C4-2B (cell line): ENCODE results near the gene RINL.

Source experiments
- H3K27ac ChIP-seq: fragments of 450-650 bp; 2 replicates; pipeline ENCODE4 v1.5.1; 2017
- ZFX ChIP-seq: fragments of 450-650 bp; IDR thresholded peaks from 2 replicates; pipeline ENCODE4 v1.6.1; 2017
- TF ChIP-seq, protein P1 (sequence below): fragments of 450-650 bp; conservative IDR thresholded peaks from 2 replicates; pipeline ENCODE4 v1.5.1; 2017; ENCODE audit warnings: mild to moderate bottlenecking

Gene RINL

GRCh38 chr19:38843175-38843758 is 34.8 kb downstream of the RINL start:
- TF ChIP-seq, protein P1, sequence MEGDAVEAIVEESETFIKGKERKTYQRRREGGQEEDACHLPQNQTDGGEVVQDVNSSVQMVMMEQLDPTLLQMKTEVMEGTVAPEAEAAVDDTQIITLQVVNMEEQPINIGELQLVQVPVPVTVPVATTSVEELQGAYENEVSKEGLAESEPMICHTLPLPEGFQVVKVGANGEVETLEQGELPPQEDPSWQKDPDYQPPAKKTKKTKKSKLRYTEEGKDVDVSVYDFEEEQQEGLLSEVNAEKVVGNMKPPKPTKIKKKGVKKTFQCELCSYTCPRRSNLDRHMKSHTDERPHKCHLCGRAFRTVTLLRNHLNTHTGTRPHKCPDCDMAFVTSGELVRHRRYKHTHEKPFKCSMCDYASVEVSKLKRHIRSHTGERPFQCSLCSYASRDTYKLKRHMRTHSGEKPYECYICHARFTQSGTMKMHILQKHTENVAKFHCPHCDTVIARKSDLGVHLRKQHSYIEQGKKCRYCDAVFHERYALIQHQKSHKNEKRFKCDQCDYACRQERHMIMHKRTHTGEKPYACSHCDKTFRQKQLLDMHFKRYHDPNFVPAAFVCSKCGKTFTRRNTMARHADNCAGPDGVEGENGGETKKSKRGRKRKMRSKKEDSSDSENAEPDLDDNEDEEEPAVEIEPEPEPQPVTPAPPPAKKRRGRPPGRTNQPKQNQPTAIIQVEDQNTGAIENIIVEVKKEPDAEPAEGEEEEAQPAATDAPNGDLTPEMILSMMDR: no peak
- TF ChIP-seq ZFX: no peak
- H3K27ac ChIP-seq: no peak overlapping the region

- H3K27ac ChIP-seq: no peak overlapping the region
- TF ChIP-seq, protein P1: no peak
Observed at GRCh38 chr19:38842439-38843174, 35.5 kb downstream of the RINL start.

- TF ChIP-seq ZFX: no peak
- TF ChIP-seq, protein P1: no peak
- no peak overlapping the region for H3K27ac ChIP-seq
Observed at GRCh38 chr19:38841787-38842438, 36.2 kb downstream of the RINL start.

DNA sequence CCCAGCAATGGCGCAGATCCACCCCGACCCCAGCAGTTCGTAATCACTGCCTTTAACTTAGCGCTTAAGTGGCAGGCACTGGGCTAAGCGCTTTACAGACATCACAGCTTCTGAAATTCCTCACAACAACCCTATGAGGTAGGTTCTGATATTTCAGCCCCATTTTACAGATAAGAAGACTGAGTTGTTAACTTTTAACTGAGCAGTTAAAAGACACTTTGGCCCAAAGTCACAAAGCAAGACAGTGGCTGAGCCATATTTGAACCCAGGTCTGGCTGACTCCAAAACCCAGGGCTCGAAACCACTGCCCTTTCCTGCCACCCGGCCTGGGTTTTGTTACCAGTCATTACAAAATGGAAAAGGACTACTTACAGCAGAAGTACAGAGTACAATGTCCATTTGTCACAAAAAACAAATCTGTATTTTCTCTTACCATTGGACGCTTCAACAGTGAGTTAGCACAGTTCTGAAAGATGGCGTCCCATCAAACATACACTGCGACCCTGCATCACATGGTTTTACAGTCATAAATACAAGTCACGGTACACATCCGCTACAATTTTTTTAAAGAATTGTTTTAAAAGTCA is 36.8 kb downstream of the RINL start:
- H3K27ac ChIP-seq: peak overlapping the region; percentile 98
- no peak for TF ChIP-seq ZFX
- TF ChIP-seq, protein P1: no peak

DNA sequence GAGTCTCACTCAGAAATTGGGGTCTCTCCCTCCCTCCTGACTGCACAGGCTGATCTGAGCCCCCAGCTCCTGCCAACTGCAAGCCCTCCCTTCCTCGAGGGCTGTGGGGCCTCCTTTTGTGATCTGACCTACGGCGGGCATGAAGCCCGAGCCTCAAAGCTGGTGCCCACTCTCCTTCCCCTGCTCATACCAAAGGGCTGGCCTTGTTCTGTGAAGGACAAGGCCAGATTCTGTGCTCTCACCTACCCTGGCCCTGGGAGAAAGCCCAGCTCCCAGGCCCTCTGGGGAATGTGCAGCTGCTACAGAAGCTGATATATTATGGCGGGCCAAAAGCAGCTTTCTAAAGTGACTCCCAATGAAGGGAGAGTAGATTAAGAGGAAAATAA is 37.5 kb downstream of the RINL start:
- peak overlapping the region; percentile 98 for H3K27ac ChIP-seq
- TF ChIP-seq, protein P1: no peak
- TF ChIP-seq ZFX: no peak

DNA sequence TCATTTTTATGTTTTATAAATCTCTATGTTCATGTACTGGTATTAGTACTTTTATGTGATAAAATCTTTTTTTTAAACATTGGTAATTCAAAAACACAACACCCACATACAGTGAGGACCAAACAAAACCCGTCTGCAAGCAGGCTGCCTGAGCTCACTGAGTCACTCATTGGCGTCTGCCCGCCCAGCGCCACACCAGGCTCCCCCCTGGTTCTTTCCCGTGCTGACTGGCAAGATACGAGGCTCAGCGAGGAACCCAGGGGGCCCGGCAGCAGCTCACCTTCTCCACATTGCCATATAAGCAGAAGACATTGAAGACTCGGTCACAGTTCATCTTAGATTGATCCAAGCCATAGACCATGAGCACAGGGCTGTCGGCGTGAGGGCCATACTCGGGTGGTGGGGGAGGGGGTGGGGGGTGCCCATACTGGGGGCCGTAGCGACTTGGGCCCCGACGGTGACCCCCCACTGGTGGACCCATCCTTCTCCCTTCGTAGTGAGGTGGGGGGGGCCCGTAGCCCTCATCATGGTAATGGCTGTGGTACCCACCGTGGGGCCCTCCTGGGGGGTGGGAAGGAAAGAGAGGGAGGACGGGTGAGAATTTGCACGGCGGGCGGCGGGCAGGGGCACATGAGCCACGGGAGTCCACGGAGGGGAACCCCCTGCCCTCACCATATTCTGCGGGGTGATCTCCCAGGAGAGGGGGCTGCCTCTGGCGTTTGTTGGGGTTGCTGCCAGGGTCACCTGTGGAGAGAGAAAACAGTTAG is 38.1 kb downstream of the RINL start:
- H3K27ac ChIP-seq: peak overlapping the region; percentile 98
- no peak for TF ChIP-seq ZFX
- TF ChIP-seq, protein P1: no peak
